Neural progenitor cell (in vitro differentiated cells): ENCODE data around the gene FERD3L. TPM values are rescaled to one million over a fixed set of nuclear protein-coding genes. Genes with fewer than 3 reads are reported as not detected.

Source experiments
- DNase-seq: peaks from one replicate; pipeline ENCODE4 v3.0.0-alpha.2; 2016; ENCODE audit warnings: low spot score
- H2AFZ ChIP-seq: fragments of 200-600 bp; sonication (generic); replicated peaks from 2 replicates; pipeline ENCODE4 v1.6.1; 2016; ENCODE audit warnings: antibody characterized with exemption
- H3F3A ChIP-seq: fragments of 200-600 bp; sonication (generic); 2 replicates; pipeline ENCODE4 v1.6.1; 2016; ENCODE audit warnings: antibody characterized with exemption, low read depth
- H3K27ac ChIP-seq: fragments of 200-600 bp; sonication (generic); 2 replicates; pipeline ENCODE4 v1.5.1; 2016; ENCODE audit warnings: mild to moderate bottlenecking
- H3K27me3 ChIP-seq: fragments of 200-600 bp; sonication (generic); 2 replicates; pipeline ENCODE4 v1.6.1; 2016; ENCODE audit warnings: mild to moderate bottlenecking, moderate library complexity
- H3K36me3 ChIP-seq: fragments of 200-600 bp; sonication (generic); 2 replicates; pipeline ENCODE4 v1.5.1; 2016
- H3K4me1 ChIP-seq: fragments of 200-600 bp; sonication (generic); 2 replicates; pipeline ENCODE4 v1.6.1; 2016; ENCODE audit warnings: mixed run types
- H3K4me2 ChIP-seq: fragments of 200-600 bp; sonication (generic); 2 replicates; pipeline ENCODE4 v1.6.1; 2016
- H3K4me3 ChIP-seq: fragments of 200-600 bp; sonication (generic); 2 replicates; pipeline ENCODE4 v1.5.1; 2016
- H3K79me2 ChIP-seq: fragments of 200-600 bp; sonication (generic); 2 replicates; pipeline ENCODE4 v1.6.1; 2016; ENCODE audit warnings: low read depth
- H3K9ac ChIP-seq: fragments of 200-600 bp; sonication (generic); 2 replicates; pipeline ENCODE4 v1.6.1; 2016
- H3K9me3 ChIP-seq: fragments of 200-600 bp; sonication (generic); 2 replicates; pipeline ENCODE4 v1.5.1; 2016; ENCODE audit warnings: low read depth
- H4K20me1 ChIP-seq: fragments of 200-600 bp; sonication (generic); 2 replicates; pipeline ENCODE4 v1.6.1; 2016; ENCODE audit warnings: low read depth
- H3K27ac Mint-ChIP-seq: 3 replicates; pipeline ENCODE4 v1.8.0; 2021; ENCODE audit warnings: mixed read lengths
- H3K27me3 Mint-ChIP-seq: 2 replicates; pipeline ENCODE4 v1.8.0; 2022; ENCODE audit warnings: low read depth, mild to moderate bottlenecking, inconsistent platforms, moderate library complexity, mixed read lengths; ENCODE audit not compliant: insufficient read depth
- H3K36me3 Mint-ChIP-seq: 3 replicates; pipeline ENCODE4 v1.8.0; 2021; ENCODE audit warnings: mixed read lengths
- H3K4me1 Mint-ChIP-seq: 3 replicates; pipeline ENCODE4 v1.8.0; 2021; ENCODE audit warnings: mixed read lengths
- H3K4me3 Mint-ChIP-seq: 3 replicates; pipeline ENCODE4 v1.8.0; 2021; ENCODE audit warnings: mild to moderate bottlenecking, moderate library complexity, mixed read lengths
- H3K9me3 Mint-ChIP-seq: 3 replicates; pipeline ENCODE4 v1.8.0; 2020; ENCODE audit warnings: mixed read lengths
- CTCF ChIP-seq: fragments of 200-600 bp; sonication (generic); IDR thresholded peaks from 2 replicates; pipeline ENCODE4 v1.5.1; 2017; ENCODE audit warnings: antibody characterized with exemption, mild to moderate bottlenecking
- EZH2 ChIP-seq: fragments of 200-600 bp; sonication (generic); IDR thresholded peaks from 2 replicates; pipeline ENCODE4 v1.6.1; 2017; ENCODE audit warnings: antibody characterized with exemption, mild to moderate bottlenecking, moderate library complexity
- EZH2phosphoT487 ChIP-seq: fragments of 200-600 bp; sonication (generic); IDR thresholded peaks from 2 replicates; pipeline ENCODE4 v1.6.1; 2017; ENCODE audit warnings: antibody characterized with exemption
- total RNA-seq: library from RNA; depleted of rRNA; stranded (reverse); fragments of >200 nt; gene quantifications from 2 replicates; pipeline ENCODE4 v1.2.3, GENCODE V29; 2015; ENCODE audit warnings: low replicate concordance

The FERD3L gene
- total RNA-seq, 1 donor from 2014 or later = not detected

GRCh38 chr7:19116121-19117090, 28.8 kb downstream of the FERD3L start:
- no peak overlapping the region for H3K9ac ChIP-seq

GRCh38 chr7:19114551-19114855, 30.7 kb downstream of the FERD3L start:
- H3K27me3 ChIP-seq = peaks cover 100% of the 10 kb centered on the region

More at GRCh38 chr7:19116121-19117090, 28.8 kb downstream of the FERD3L start:
- H3K27me3 ChIP-seq = peaks cover 100% of the 10 kb centered on the region
- peak overlapping the region; percentile 85 for H3K4me2 ChIP-seq
- Mint-ChIP-seq H3K4me1 (peaks cover 17% of the 10 kb centered on the region), H3K4me3 (peak overlapping the region; percentile 82), H3K27me3 (peaks cover 71% of the 10 kb centered on the region), H3K9me3 (no peaks in the 10 kb centered on the region), H3K27ac (no peak overlapping the region), H3K36me3 (no peaks in the 10 kb centered on the region)
- H3K4me1 ChIP-seq = peaks cover 6% of the 10 kb centered on the region
- TF ChIP-seq EZH2phosphoT487 = peak; percentile 53
- peak; percentile 69 for TF ChIP-seq EZH2
- no peak for TF ChIP-seq CTCF
- DNase-seq = peak; percentile 64
- H3K79me2 ChIP-seq = no peaks in the 10 kb centered on the region
- peaks cover 77% of the 10 kb centered on the region for H4K20me1 ChIP-seq
- H3K27ac ChIP-seq = no peak overlapping the region
- H2AFZ ChIP-seq = peak overlapping the region; percentile 81
- H3K9me3 ChIP-seq = no peaks in the 10 kb centered on the region
- peaks cover 18% of the 10 kb centered on the region for H3F3A ChIP-seq
- peak overlapping the region; percentile 45 for H3K4me3 ChIP-seq
- no peaks in the 10 kb centered on the region for H3K36me3 ChIP-seq

GRCh38 chr7:19113855-19114550, 31.2 kb downstream of the FERD3L start:
- peaks cover 6% of the 10 kb centered on the region for H3K4me1 ChIP-seq
- H3K27me3 Mint-ChIP-seq = peaks cover 72% of the 10 kb centered on the region

More at GRCh38 chr7:19114551-19114855, 30.7 kb downstream of the FERD3L start:
- Mint-ChIP-seq H3K4me1 (peaks cover 18% of the 10 kb centered on the region), H3K4me3 (peak overlapping the region; percentile 66), H3K9me3 (no peaks in the 10 kb centered on the region), H3K27me3 (peaks cover 72% of the 10 kb centered on the region), H3K36me3 (no peaks in the 10 kb centered on the region), H3K27ac (no peak overlapping the region)
- no peaks in the 10 kb centered on the region for H3K79me2 ChIP-seq
- H3K4me1 ChIP-seq = peaks cover 6% of the 10 kb centered on the region
- no peak overlapping the region for H3K4me2 ChIP-seq
- no peak for DNase-seq
- H2AFZ ChIP-seq = no peak overlapping the region
- H3K4me3 ChIP-seq = no peak overlapping the region
- no peak for TF ChIP-seq EZH2
- no peak for TF ChIP-seq EZH2phosphoT487
- no peak for TF ChIP-seq CTCF
- H3F3A ChIP-seq = peaks cover 18% of the 10 kb centered on the region
- H3K36me3 ChIP-seq = no peaks in the 10 kb centered on the region
- no peak overlapping the region for H3K27ac ChIP-seq
- H3K9me3 ChIP-seq = no peaks in the 10 kb centered on the region
- peaks cover 87% of the 10 kb centered on the region for H4K20me1 ChIP-seq
- no peak overlapping the region for H3K9ac ChIP-seq

More at GRCh38 chr7:19113855-19114550, 31.2 kb downstream of the FERD3L start:
- Mint-ChIP-seq H3K4me1 (peaks cover 16% of the 10 kb centered on the region), H3K36me3 (no peaks in the 10 kb centered on the region), H3K4me3 (peak overlapping the region; percentile 78), H3K27ac (no peak overlapping the region), H3K9me3 (no peaks in the 10 kb centered on the region)
- TF ChIP-seq EZH2phosphoT487 (no peak), EZH2 (no peak)
- no peak overlapping the region for H3K4me2 ChIP-seq
- H3K9me3 ChIP-seq = no peaks in the 10 kb centered on the region
- no peak overlapping the region for H3K4me3 ChIP-seq
- H3K27me3 ChIP-seq = peaks cover 100% of the 10 kb centered on the region
- H2AFZ ChIP-seq = no peak overlapping the region
- no peak overlapping the region for H3K27ac ChIP-seq
- H4K20me1 ChIP-seq = peaks cover 88% of the 10 kb centered on the region
- H3K9ac ChIP-seq = no peak overlapping the region
- no peak for DNase-seq
- peaks cover 21% of the 10 kb centered on the region for H3F3A ChIP-seq
- no peaks in the 10 kb centered on the region for H3K79me2 ChIP-seq
- no peaks in the 10 kb centered on the region for H3K36me3 ChIP-seq
